ENCODE measurements around the gene KRTAP9-7. TPM values are rescaled to one million over a fixed set of nuclear protein-coding genes. Genes with fewer than 3 reads are reported as not detected.

Gene KRTAP9-7
- total and polyA plus RNA-seq, 2 donors from 2014 or later: not detected

DNA sequence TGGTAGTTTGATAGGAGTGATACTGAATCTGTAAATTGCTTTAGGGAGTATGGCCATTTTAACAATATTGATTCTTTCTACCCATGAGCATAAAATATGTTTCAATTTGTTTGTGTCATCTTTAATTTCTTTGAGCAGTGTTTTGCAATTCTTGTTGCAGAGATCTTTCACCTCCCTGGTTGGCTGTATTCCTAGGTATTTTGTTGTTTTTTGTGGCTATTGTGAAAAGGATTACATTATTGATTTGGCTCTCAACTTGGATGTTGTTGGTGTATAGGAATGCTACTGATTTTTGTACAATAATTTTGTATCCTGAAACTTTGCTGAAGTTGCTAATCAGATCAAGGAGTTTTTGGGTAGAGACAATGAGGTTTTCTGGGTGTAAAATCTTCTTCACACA, 17.1 kb upstream of the KRTAP9-7 start:
- DNase-seq: no peak
- Histone ChIP-seq H3K4me1 (ENCODE audit: control insufficient read depth in 2 of 3, insufficient read depth in 2 of 3, low read depth in 1 of 3, low read length in 3 of 3) (no peaks in the 10 kb centered on the region), H3K27ac (ENCODE audit: low read depth in 2 of 2, low read length in 2 of 2) (no peak overlapping the region), H3K27me3 (ENCODE audit: control insufficient read depth, insufficient read depth, low read length) (no peaks in the 10 kb centered on the region), H3K9ac (ENCODE audit: low read length in 3 of 3) (no peak overlapping the region), H3K9me3 (ENCODE audit: control insufficient read depth in 2 of 3, insufficient read depth in 1 of 3, low read length in 3 of 3) (no peaks in the 10 kb centered on the region), H3K4me3 (ENCODE audit: low read length in 3 of 3) (no peak overlapping the region), H3K36me3 (ENCODE audit: control insufficient read depth in 2 of 3, insufficient read depth in 3 of 3, low read length in 3 of 3) (no peaks in the 10 kb centered on the region)
- TF ChIP-seq, protein P1, sequence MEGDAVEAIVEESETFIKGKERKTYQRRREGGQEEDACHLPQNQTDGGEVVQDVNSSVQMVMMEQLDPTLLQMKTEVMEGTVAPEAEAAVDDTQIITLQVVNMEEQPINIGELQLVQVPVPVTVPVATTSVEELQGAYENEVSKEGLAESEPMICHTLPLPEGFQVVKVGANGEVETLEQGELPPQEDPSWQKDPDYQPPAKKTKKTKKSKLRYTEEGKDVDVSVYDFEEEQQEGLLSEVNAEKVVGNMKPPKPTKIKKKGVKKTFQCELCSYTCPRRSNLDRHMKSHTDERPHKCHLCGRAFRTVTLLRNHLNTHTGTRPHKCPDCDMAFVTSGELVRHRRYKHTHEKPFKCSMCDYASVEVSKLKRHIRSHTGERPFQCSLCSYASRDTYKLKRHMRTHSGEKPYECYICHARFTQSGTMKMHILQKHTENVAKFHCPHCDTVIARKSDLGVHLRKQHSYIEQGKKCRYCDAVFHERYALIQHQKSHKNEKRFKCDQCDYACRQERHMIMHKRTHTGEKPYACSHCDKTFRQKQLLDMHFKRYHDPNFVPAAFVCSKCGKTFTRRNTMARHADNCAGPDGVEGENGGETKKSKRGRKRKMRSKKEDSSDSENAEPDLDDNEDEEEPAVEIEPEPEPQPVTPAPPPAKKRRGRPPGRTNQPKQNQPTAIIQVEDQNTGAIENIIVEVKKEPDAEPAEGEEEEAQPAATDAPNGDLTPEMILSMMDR (IDR thresholded peaks at IDR 0.05; ENCODE audit: borderline replicate concordance, extremely low read depth, insufficient read depth): no peak
- FAIRE-seq: no peak
- intact Hi-C loops (cut with DNase I): no loop called here

DNA sequence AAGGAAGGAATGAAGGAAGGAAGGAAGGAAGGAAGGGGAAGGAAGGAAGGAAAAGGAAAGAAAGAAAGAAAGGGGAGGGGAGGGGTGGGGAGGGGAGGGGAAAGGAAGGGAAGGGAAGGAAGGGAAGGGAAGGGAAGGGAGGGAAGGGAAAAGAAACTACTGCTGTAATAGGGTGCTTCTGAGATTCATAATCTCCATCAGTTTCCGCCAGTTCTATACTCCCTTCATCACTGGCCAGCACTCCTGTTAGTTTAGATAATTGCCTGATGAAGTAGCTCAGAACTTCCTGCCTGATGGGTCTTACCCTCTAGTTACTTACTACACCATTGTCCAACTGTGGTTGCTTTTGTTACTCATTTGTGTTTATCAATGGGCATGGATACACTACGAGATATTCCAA, 12.3 kb upstream of the KRTAP9-7 start:
- intact Hi-C loops (cut with DNase I): no loop called here
- Histone ChIP-seq H3K9me3 (ENCODE audit: control insufficient read depth in 2 of 3, insufficient read depth in 1 of 3, low read length in 3 of 3) (no peaks in the 10 kb centered on the region), H3K27ac (ENCODE audit: low read depth in 2 of 2, low read length in 2 of 2) (no peak overlapping the region), H3K9ac (ENCODE audit: low read length in 3 of 3) (no peak overlapping the region), H3K4me3 (ENCODE audit: low read length in 3 of 3) (no peak overlapping the region), H3K36me3 (ENCODE audit: control insufficient read depth in 2 of 3, insufficient read depth in 3 of 3, low read length in 3 of 3) (no peaks in the 10 kb centered on the region), H3K27me3 (ENCODE audit: control insufficient read depth, insufficient read depth, low read length) (no peaks in the 10 kb centered on the region), H3K4me1 (ENCODE audit: control insufficient read depth in 2 of 3, insufficient read depth in 2 of 3, low read depth in 1 of 3, low read length in 3 of 3) (no peaks in the 10 kb centered on the region)
- no peak for DNase-seq
- FAIRE-seq: no peak
- TF ChIP-seq, protein P1 (IDR thresholded peaks at IDR 0.05; ENCODE audit: borderline replicate concordance, extremely low read depth, insufficient read depth): no peak

DNA sequence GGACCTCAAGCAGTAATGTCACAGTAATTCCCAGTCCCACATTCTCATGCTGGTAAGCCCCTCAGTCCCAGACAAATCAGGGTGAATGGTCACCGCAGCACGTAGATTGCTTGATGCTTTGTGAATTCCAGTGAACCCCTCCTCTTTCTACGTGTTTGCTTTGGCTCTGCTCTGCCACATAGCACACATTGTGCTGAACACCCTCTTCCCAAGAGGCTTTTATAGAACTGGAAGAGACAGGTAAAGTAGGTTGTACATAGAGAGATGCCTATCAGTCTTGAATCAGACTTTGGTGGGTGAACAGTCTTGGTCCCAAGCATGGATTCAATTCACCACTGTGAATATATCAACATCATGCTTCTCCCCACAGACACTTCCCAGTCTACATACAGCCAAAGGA, 10.9 kb upstream of the KRTAP9-7 start:
- TF ChIP-seq, protein P1 (IDR thresholded peaks at IDR 0.05; ENCODE audit: borderline replicate concordance, extremely low read depth, insufficient read depth): no peak

DNA sequence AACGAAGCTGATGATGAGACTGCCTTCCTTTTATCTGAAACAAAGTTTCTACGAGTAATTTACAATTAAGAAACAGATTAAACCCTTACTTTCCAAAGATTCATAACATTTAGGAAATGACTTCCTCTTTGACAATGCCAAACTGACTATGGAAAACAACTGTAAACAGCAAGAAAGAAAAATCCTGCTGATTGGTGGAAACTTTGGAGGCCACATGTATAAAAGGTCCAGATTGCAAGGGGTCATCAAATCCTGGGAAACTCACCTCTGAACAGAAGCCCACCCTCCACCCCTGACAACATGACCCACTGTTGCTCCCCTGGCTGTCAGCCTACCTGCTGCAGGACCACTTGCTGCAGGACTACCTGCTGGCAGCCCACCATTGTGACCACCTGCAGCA, 10.4 kb upstream of the KRTAP9-7 start, which contains the start of gene KRTAP9-6:
Gene KRTAP9-6 (plus strand): TSS at position 301 of the 400 bp plus-strand sequence. CDS start 0 bp downstream, at position 301.
- intact Hi-C loops (cut with DNase I): no loop called here
- TF ChIP-seq, protein P1 (IDR thresholded peaks at IDR 0.05; ENCODE audit: borderline replicate concordance, extremely low read depth, insufficient read depth): no peak
- Histone ChIP-seq H3K27me3 (ENCODE audit: control insufficient read depth, insufficient read depth, low read length) (no peaks in the 10 kb centered on the region), H3K9ac (ENCODE audit: low read length in 3 of 3) (no peak within 1 kb of the TSS), H3K4me3 (ENCODE audit: low read length in 3 of 3) (no peak within 1 kb of the TSS), H3K9me3 (ENCODE audit: control insufficient read depth in 2 of 3, insufficient read depth in 1 of 3, low read length in 3 of 3) (no peaks in the 10 kb centered on the region), H3K36me3 (ENCODE audit: control insufficient read depth in 2 of 3, insufficient read depth in 3 of 3, low read length in 3 of 3) (no peaks in the 10 kb centered on the region), H3K4me1 (ENCODE audit: control insufficient read depth in 2 of 3, insufficient read depth in 2 of 3, low read depth in 1 of 3, low read length in 3 of 3) (no peaks in the 10 kb centered on the region), H3K27ac (ENCODE audit: low read depth in 2 of 2, low read length in 2 of 2) (no peak within 1 kb of the TSS)
- no peak for DNase-seq
- no peak for FAIRE-seq

More for the DNA sequence above, 10.9 kb upstream of the KRTAP9-7 start:
- intact Hi-C loops (cut with DNase I): no loop called here
- DNase-seq: no peak
- H3K4me1 ChIP-seq (ENCODE audit: control insufficient read depth in 2 of 3, insufficient read depth in 2 of 3, low read depth in 1 of 3, low read length in 3 of 3): no peaks in the 10 kb centered on the region
- no peak overlapping the region for H3K4me3 ChIP-seq (ENCODE audit: low read length in 3 of 3)
- H3K9me3 ChIP-seq (ENCODE audit: control insufficient read depth in 2 of 3, insufficient read depth in 1 of 3, low read length in 3 of 3): no peaks in the 10 kb centered on the region
- H3K27ac ChIP-seq (ENCODE audit: low read depth in 2 of 2, low read length in 2 of 2): no peak overlapping the region
- no peaks in the 10 kb centered on the region for H3K27me3 ChIP-seq (ENCODE audit: control insufficient read depth, insufficient read depth, low read length)
- FAIRE-seq: no peak
- H3K9ac ChIP-seq (ENCODE audit: low read length in 3 of 3): no peak overlapping the region
- H3K36me3 ChIP-seq (ENCODE audit: control insufficient read depth in 2 of 3, insufficient read depth in 3 of 3, low read length in 3 of 3): no peaks in the 10 kb centered on the region
